ENCODE measurements around the gene IGSF9B. TPM values are rescaled to one million over a fixed set of nuclear protein-coding genes. Genes with fewer than 3 reads are reported as not detected.

Gene IGSF9B
- total RNA-seq, 4 donors from 2014 or later: 2.1 to 5.1 (median 2.8) TPM

DNA sequence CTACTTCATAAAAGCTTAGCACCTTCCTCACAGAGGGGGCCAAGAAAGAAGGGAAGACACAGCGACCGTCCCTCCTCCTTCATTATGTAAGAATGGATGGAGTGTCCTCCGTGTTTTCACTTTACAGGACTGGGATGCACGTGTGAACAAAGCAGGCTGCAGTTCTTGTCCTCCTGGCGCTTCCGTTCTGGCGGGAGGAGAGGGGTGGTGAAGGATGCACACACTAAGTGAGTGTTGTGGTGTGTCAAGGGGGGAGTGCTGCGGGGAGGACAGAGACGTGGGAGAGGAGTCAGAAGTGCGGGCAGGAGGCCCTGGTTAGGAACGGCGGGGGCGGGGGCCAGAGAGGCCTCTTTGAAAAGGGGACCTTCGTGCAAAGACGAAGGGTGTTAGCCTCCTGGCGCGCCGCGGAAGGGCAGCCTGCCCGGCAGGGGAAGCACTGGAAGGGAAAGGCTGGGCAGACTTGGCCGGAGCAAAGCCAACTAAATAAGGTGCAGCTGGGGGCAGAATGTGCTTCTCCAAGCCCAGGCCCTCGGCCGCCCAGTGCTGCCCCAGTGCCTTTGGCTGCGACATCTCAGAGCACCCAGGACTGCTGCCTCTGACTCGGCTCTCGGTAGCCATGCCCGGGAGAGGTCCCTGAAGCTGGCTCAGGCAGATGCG is 27.0 kb upstream of the IGSF9B start:
- TF ChIP-seq POLR2A (IDR thresholded peaks at IDR 0.05) (no peak), EP300 (IDR thresholded peaks at IDR 0.05) (no peak), CTCF (IDR thresholded peaks at IDR 0.05) (no peak)
- Histone ChIP-seq H3K9me3 (no peaks in the 10 kb centered on the region), H3K4me3 (no peak overlapping the region), H3K4me1 (no peaks in the 10 kb centered on the region), H3K27me3 (peaks cover 0 to 6% of the 10 kb centered on the region in 2 donors), H3K27ac (no peak overlapping the region), H3K36me3 (no peaks in the 10 kb centered on the region)
- no peak for DNase-seq (ENCODE audit: low spot score in 2 of 2)
- WGBS, 2 donors: 83% methylated on average over 26 to 28 of the region's 28 CpGs

GRCh38 chr11:133982876-133983275 is 26.1 kb upstream of the IGSF9B start:
- no peaks in the 10 kb centered on the region for H3K9me3 ChIP-seq
- DNase-seq (ENCODE audit: low spot score in 2 of 2): no peak
- H3K27me3 ChIP-seq: peaks cover 0 to 6% of the 10 kb centered on the region in 2 donors
- WGBS, 2 donors: 68 to 77% methylated on average over 12 of the region's 12 CpGs
- H3K4me3 ChIP-seq: no peak overlapping the region
- TF ChIP-seq CTCF (IDR thresholded peaks at IDR 0.05) (no peak), EP300 (IDR thresholded peaks at IDR 0.05) (no peak), POLR2A (IDR thresholded peaks at IDR 0.05) (no peak)
- no peak overlapping the region for H3K27ac ChIP-seq
- H3K36me3 ChIP-seq: no peaks in the 10 kb centered on the region
- no peaks in the 10 kb centered on the region for H3K4me1 ChIP-seq

GRCh38 chr11:133982151-133982550 is 25.4 kb upstream of the IGSF9B start:
- Histone ChIP-seq H3K36me3 (no peaks in the 10 kb centered on the region), H3K27ac (no peak overlapping the region), H3K9me3 (no peaks in the 10 kb centered on the region), H3K4me1 (no peaks in the 10 kb centered on the region), H3K4me3 (no peak overlapping the region), H3K27me3 (peaks cover 0 to 6% of the 10 kb centered on the region in 2 donors)
- WGBS, 2 donors: 92 to 93% methylated on average over 14 of the region's 14 CpGs
- TF ChIP-seq CTCF (IDR thresholded peaks at IDR 0.05) (no peak), POLR2A (IDR thresholded peaks at IDR 0.05) (no peak), EP300 (IDR thresholded peaks at IDR 0.05) (no peak)
- no peak for DNase-seq (ENCODE audit: low spot score in 2 of 2)

DNA sequence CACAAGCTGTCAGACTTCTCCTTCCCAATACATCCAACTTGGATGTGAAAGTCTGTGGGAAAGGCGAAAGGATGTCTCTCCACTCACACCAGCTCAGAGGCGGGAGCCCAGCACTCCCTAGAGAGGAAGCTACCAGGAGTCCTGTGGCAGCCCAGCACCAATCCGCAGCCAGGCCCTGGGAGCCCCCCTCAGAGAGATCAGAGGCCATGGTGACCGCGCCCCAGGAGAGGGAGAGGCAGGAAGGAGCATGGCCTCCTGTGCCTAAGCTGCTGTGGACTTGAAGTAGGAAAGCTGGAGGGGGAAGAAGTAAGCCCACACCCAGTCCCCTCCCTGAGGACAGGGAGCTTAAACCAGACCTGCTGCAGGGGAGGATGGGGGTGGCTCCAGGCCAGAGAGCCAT is 24.4 kb upstream of the IGSF9B start:
- Histone ChIP-seq H3K4me3 (no peak overlapping the region), H3K9me3 (no peaks in the 10 kb centered on the region), H3K27ac (no peak overlapping the region), H3K36me3 (no peaks in the 10 kb centered on the region), H3K4me1 (no peaks in the 10 kb centered on the region), H3K27me3 (peaks cover 0 to 13% of the 10 kb centered on the region in 2 donors)
- no peak for DNase-seq (ENCODE audit: low spot score in 2 of 2)
- TF ChIP-seq CTCF (IDR thresholded peaks at IDR 0.05): no peak
- TF ChIP-seq EP300 (IDR thresholded peaks at IDR 0.05): no peak
- no peak for TF ChIP-seq POLR2A (IDR thresholded peaks at IDR 0.05)
- 67 to 70% methylated on average over 5 of the region's 5 CpGs for WGBS, 2 donors

GRCh38 chr11:133980665-133981064 is 23.9 kb upstream of the IGSF9B start:
- peaks cover 0 to 13% of the 10 kb centered on the region in 2 donors for H3K27me3 ChIP-seq

More at GRCh38 chr11:133980665-133981064, 23.9 kb upstream of the IGSF9B start:
- Histone ChIP-seq H3K36me3 (no peaks in the 10 kb centered on the region), H3K9me3 (no peaks in the 10 kb centered on the region), H3K4me3 (no peak overlapping the region), H3K27ac (no peak overlapping the region), H3K4me1 (no peaks in the 10 kb centered on the region)
- TF ChIP-seq CTCF (IDR thresholded peaks at IDR 0.05) (no peak), EP300 (IDR thresholded peaks at IDR 0.05) (no peak), POLR2A (IDR thresholded peaks at IDR 0.05) (no peak)
- no peak for DNase-seq (ENCODE audit: low spot score in 2 of 2)
- WGBS, 2 donors: 58 to 61% methylated on average over 9 of the region's 9 CpGs
